Measurements from ENCODE around the gene MTHFR. TPM values are rescaled to one million over a fixed set of nuclear protein-coding genes. Genes with fewer than 3 reads are reported as not detected.

The MTHFR gene
- total RNA-seq, 2 experiments from 2014 or later, result 9.6 TPM

DNA sequence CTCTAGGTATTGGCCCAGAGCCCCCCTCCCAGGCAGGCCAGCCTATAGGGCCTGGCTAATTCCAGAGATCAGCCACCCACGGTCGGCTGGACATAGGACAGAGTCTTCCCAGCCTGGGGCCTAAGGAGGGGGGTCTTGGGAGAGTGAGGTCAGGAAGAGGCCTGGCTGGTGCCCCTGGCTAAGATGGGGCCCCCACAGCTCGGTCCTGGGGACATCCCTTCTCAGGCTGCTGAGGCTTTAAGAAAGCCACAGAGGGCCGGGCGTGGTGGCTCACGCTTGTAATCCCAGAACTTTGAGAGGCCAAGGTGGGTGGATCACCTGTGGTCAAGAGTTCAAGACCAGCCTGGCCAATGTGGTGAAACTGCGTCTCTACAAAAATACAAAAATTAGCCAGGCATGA lies 41.2 kb downstream of the MTHFR start:
- H3K9me3 Mint-ChIP-seq, result no peaks in the 10 kb centered on the region
- POLR2A ChIA-PET, result interaction anchor here (1.0 to 1.7 kb wide), 2 partner anchors 145 kb away, joined by 4 read pairs; no protein-coding TSS in a partner anchor
- CTCF ChIA-PET, result interaction anchor here (1.2 to 1.5 kb wide), 2 partner anchors 15 to 21 kb away, joined by 3 to 4 read pairs; no protein-coding TSS in a partner anchor
- no peak overlapping the region for H3K27ac Mint-ChIP-seq
- no peak overlapping the region for H3K4me3 Mint-ChIP-seq
- H3K4me1 Mint-ChIP-seq (ENCODE audit: low read depth), result peaks cover 4% of the 10 kb centered on the region
- intact Hi-C loops (cut with micrococcal nuclease), result no loop called here
- no peak for DNase-seq
- H3K36me3 Mint-ChIP-seq (ENCODE audit: low read depth), result no peaks in the 10 kb centered on the region
- ATAC-seq, result no peak
- TF ChIP-seq CTCF (IDR thresholded peaks at IDR 0.05), result no peak
- peaks cover 12% of the 10 kb centered on the region for H3K27me3 Mint-ChIP-seq

- intact Hi-C loops (cut with micrococcal nuclease), result no loop called here
- H3K4me3 Mint-ChIP-seq, result no peak overlapping the region
- H3K9me3 Mint-ChIP-seq, result no peaks in the 10 kb centered on the region
- ChIA-PET POLR2A (interaction anchor here (1.0 kb wide), 2 partner anchors 41 to 146 kb away, joined by 3 to 4 read pairs; no protein-coding TSS in a partner anchor), CTCF (no interaction called here)
- no peak for DNase-seq
- H3K4me1 Mint-ChIP-seq (ENCODE audit: low read depth), result peaks cover 4% of the 10 kb centered on the region
- no peak for TF ChIP-seq CTCF (IDR thresholded peaks at IDR 0.05)
- H3K36me3 Mint-ChIP-seq (ENCODE audit: low read depth), result no peaks in the 10 kb centered on the region
- H3K27ac Mint-ChIP-seq, result no peak overlapping the region
- peaks cover 12% of the 10 kb centered on the region for H3K27me3 Mint-ChIP-seq
- no peak for ATAC-seq
These were observed 41.6 kb downstream of the MTHFR start for GRCh38 chr1:11764115-11764514.

- intact Hi-C loops (cut with micrococcal nuclease), result no loop called here
- TF ChIP-seq CTCF (IDR thresholded peaks at IDR 0.05), result no peak
- Mint-ChIP-seq H3K9me3 (no peaks in the 10 kb centered on the region), H3K4me1 (ENCODE audit: low read depth) (peaks cover 4% of the 10 kb centered on the region), H3K36me3 (ENCODE audit: low read depth) (no peaks in the 10 kb centered on the region), H3K27ac (no peak within 1 kb of the TSS), H3K4me3 (no peak within 1 kb of the TSS), H3K27me3 (peaks cover 12% of the 10 kb centered on the region)
- DNase-seq, result peak; percentile 44
- ATAC-seq, result peak; percentile 78
- POLR2A ChIA-PET, result no interaction called here
- CTCF ChIA-PET, result interaction anchor here (0.8 kb wide), 1 partner anchor 724 kb away, joined by 3 read pairs; no protein-coding TSS in a partner anchor
These were observed 43.8 kb downstream of the MTHFR start, which contains the start of gene C1orf167 for GRCh38 chr1:11761988-11762406. C1orf167 (plus strand) TSS chr1:11762193; CDS start chr1:11764401, 2,208 bp downstream.

- CTCF ChIA-PET, result no interaction called here
- H3K27me3 Mint-ChIP-seq, result peaks cover 12% of the 10 kb centered on the region
- H3K27ac Mint-ChIP-seq, result no peak overlapping the region
- no peaks in the 10 kb centered on the region for H3K36me3 Mint-ChIP-seq (ENCODE audit: low read depth)
- POLR2A ChIA-PET, result interaction anchor here (0.7 kb wide), 1 partner anchor 147 kb away, joined by 3 read pairs; no protein-coding TSS in a partner anchor
- intact Hi-C loops (cut with micrococcal nuclease), result no loop called here
- TF ChIP-seq CTCF (IDR thresholded peaks at IDR 0.05), result no peak
- no peaks in the 10 kb centered on the region for H3K9me3 Mint-ChIP-seq
- H3K4me1 Mint-ChIP-seq (ENCODE audit: low read depth), result peaks cover 4% of the 10 kb centered on the region
- ATAC-seq, result no peak
- no peak for DNase-seq
- no peak overlapping the region for H3K4me3 Mint-ChIP-seq
These were observed 44.5 kb downstream of the MTHFR start for GRCh38 chr1:11761285-11761684.

DNA sequence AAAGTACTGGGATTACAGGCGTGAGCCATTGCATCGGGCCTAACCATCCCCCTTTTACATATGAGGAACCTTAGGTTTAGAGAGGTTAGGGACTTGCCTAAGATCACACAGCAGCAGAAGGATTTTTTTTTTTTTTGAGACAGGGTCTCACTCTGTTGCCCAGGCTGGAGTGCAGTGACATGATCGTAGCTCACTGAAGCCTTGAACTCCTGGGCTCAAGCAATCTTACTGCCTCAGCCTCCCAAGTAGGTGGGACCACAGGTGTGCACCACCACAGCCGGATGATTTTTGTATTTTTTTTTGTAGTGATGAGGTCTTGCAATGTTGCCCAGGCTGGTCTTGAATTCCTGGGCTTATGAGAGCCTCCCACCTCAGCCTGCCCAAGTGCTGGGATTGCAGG lies 46.0 kb downstream of the MTHFR start:
- DNase-seq, result no peak
- peaks cover 4% of the 10 kb centered on the region for H3K4me1 Mint-ChIP-seq (ENCODE audit: low read depth)
- ATAC-seq, result no peak
- TF ChIP-seq CTCF (IDR thresholded peaks at IDR 0.05), result no peak
- intact Hi-C loops (cut with micrococcal nuclease), result no loop called here
- H3K4me3 Mint-ChIP-seq, result no peak overlapping the region
- H3K9me3 Mint-ChIP-seq, result no peaks in the 10 kb centered on the region
- no peaks in the 10 kb centered on the region for H3K36me3 Mint-ChIP-seq (ENCODE audit: low read depth)
- no peak overlapping the region for H3K27ac Mint-ChIP-seq
- ChIA-PET CTCF (no interaction called here), POLR2A (no interaction called here)
- H3K27me3 Mint-ChIP-seq, result peaks cover 12% of the 10 kb centered on the region

All from activated CD8-positive, alpha-beta T cell treated with anti-CD3 and anti-CD28 coated beads for 36 hours (primary cell).